Raji (cell line): ENCODE results near the gene XXYLT1.

Experiments used
- POLR2A ChIP-seq: IDR thresholded peaks from 2 replicates; pipeline ENCODE4 v1.6.1; 2011; ENCODE audit warnings: low read depth, low read length, control low read depth; ENCODE audit not compliant: insufficient read depth

Gene XXYLT1

DNA sequence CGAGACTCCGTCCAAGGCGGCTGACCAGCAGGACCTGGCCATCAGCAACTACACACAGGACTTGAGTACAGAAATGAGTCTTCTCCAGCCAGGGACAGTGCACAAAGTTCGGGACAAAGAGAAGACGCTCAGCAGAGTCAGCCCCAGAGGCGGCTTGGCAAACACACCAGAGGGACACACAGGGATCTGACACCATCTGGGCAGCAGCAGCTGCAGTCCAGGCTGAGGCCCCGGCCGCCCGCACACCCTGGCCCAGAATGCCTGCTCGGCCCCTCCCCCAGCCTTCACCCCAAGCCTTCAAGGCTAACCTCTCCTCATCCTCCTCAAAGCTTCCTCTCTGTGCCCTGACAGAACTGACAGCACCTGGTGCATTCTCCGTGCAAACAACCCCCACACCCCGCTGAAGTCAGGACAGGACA lies 61.1 kb downstream of the XXYLT1 start:
- TF ChIP-seq POLR2A: no peak

DNA sequence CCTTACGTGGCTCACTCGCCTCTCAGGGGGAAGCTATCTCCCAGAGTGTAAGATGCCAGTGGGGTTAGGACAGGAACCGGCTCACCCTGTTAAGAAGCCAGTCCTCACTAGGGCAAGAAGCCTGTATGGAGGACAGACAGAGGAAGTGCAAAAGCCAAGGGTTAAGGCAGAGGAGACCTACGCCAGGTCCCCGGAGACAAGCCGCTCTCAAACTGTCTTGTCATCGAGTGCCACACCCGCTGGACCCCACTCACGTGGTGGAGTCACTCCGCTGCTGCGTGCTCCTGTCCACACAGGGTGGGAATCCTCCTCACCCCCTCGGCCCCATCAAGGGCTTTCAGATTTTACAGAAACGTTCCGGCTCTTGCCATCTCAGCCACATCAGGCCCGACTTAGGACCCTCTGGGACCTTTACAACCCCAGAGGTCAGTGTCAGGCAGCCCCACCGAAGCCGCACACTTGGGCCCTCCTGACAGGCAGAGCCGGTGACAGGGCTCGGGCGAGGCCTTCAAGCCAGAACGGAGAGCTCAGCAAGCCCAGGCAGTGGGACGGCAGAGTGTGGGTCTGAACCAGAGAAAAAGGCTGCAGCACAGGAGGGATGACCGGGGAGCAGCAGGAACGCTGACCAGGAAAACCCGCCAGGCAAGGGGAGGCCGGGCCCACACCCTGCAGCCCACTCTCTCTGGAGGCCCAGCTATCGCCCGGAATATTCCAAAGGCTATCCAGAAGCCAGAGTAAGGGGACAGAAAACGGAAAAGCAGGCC lies 61.7 kb downstream of the XXYLT1 start:
- no peak for TF ChIP-seq POLR2A

DNA sequence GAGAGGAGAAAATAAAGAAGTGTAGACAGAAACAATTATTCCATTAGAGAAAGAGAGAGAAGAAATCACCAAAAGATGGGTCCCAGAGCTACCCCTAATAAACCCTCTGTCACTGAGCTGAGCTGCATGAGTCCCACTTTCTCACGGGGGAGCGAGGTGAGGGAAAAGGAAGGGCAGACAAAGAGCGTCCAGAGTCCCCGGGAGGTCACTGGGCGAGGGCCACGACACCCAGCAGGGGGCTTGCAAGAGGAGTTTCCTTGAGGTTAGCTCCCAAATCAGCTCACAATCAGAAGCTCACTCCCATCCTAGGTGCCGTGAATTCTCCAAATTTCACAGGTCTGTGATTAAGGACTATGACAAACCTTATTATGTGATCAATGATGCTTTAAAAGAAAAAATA lies 62.3 kb downstream of the XXYLT1 start:
- no peak for TF ChIP-seq POLR2A

DNA sequence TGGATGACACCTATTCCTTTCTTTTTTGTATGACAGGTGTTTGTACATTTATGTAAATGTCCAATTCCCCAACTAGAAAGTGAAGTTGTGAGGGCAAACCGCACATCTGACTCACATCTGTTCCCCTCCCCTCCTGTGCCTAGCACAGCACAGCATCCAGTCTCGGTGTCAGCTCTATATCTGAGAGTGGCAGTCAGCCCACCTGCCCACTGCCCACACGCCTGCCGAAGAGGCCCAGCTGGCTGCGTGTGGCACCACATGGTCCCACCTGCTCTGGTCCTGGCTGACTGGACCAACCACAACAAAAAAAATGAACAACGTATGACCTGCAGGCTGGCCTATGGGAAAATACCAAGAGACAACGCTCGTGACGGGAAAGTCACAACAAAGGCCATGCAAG lies 62.8 kb downstream of the XXYLT1 start:
- no peak for TF ChIP-seq POLR2A

DNA sequence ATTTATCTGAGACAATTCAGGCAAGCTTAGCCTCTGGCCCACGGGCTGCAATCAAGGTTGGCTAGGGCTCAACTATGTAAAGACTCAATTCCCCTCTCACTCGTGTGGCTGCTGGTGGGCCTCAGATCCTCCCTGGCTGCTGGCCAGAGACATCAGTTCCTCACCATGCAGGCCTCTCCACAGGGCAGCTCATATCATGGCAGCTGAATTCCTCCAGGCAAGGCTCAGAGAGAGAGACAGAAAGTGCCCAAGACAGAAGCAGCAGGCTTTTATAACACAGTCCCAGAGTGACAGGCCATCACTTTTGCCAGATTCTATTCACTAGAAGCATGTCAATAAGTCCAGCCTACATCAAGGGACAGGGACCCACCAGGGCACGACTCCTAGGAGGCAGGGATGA lies 63.2 kb downstream of the XXYLT1 start:
- TF ChIP-seq POLR2A: no peak

DNA sequence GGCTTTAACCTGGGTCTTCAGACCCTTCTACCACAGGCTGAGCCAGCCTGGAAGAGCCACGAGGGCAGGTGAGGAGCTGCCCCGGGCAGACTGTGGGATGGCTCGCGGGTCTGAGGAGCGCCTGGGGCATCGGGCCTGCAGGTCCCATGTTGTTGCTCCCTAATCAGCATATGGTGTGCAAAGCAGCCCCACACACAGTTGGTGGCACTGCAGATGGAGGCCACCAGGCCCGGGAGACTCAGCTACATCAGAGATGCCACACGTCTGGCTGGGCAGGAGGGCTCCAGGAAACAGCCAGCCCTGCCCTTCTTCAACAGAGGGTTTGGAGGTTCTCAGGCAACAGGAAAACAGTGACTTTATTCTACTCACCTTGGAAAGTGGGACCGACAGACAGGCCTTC lies 63.9 kb downstream of the XXYLT1 start:
- TF ChIP-seq POLR2A: no peak

DNA sequence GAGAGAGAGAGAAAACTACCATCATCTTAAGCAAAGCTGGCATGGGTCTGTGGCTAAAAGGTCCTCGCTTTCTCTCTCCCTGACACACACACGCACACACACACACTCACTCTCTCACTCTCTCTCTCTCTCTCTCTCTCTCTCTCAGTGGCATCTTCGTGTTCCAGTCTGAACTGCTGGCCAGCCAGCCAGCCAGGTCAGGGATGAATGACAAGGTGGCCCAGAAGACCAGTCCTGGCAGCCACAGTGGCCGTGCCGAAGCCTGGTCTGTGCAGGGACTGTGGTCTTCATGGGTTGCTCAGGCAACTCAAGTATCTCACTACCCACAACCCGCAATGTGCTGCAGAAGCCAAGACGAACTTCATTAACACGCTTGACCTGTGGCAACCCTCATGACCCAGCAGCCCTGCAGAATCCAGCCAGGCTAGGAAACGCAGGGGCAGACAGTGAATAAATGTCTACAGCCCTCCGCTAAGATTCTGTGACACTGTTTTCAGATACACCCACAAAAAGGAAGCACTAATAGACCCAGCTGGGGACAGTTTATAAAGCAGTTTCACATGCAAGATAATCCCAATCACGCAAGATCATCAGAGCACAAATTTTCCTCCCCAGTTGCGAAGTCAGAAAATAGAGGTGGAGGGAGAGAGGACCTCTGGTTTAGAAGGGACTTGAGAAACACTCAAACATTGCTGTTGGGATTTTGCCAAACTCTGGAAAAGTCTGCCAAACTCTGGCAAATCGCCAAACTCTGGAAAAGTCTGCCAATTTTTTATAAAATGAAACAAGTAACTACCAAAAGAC lies 66.4 kb downstream of the XXYLT1 start:
- TF ChIP-seq POLR2A: no peak

DNA sequence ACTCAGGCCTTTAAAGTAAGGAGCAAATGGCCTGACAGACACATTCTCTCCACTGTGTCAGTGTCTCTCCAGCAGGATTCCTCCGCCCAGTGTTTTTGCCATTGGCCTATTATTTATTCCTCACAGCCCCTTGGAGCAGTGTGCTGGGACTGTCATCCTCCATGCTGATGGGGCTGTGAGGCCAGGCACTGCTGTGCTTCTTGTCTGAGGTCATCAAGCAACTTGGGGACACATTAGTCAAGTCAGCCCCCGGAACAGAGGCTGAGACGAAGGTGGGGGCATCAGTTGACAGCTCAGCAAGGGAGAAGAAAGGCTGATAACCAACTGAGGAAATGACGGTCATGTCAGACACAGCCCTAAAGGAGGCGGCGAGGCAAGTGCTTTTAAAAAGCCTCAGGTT lies 67.4 kb downstream of the XXYLT1 start:
- no peak for TF ChIP-seq POLR2A

DNA sequence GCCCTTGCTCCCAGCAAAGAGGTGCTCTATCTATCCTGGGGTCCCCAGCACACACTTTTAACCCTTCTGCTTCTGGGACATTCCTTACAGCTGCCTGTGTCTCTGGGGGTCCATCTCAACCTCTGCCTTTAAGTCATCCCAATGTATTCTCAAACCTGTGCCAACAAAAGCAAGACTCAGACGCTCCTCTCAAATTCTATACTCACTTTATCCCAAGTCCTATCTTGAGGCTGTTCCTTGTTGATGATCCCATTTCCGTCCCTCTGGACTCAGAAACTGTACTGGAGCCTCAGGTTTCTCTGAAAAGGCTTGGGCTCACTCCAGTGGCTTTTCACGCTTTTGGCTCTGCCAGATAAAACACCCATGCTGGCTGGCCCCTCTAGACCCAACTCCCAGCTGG lies 69.7 kb downstream of the XXYLT1 start:
- no peak for TF ChIP-seq POLR2A

DNA sequence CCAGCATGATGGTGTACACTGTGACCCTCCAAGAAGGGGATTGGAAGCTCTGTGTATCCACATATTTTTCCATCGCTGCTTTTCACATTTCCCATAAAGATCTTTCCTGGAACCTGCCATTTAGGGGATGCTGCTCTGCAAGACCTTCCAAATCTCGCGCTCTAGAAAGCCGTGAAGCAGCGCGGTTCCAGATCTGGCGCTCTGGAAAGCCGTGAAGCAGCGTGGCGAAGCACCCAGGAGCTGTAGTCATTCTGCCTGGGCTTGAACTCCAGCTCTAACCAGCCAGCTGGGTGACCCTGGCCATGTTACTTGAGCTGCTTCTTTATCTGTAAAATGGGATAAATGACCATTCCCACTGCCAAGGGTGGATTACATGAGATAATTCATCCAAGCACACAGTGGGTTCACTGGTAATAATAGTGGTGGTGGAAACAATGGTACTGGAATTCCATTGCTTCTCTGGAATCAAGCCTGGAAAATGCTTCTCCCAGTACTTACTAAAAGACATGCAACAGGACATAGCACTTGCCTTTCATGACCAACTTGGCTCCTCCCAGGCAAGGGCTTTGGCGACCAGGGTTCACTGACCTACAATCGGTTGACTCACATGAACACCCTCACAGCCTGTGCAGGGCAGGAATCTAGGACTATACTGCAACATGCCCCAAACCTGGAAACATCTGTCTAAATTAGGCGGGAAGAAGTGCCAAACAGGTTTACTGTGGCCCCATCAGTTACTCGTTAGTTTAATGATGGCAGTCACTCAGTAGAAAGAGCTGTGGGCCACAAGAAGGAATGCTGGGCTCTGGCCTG lies 70.7 kb downstream of the XXYLT1 start:
- TF ChIP-seq POLR2A: no peak

DNA sequence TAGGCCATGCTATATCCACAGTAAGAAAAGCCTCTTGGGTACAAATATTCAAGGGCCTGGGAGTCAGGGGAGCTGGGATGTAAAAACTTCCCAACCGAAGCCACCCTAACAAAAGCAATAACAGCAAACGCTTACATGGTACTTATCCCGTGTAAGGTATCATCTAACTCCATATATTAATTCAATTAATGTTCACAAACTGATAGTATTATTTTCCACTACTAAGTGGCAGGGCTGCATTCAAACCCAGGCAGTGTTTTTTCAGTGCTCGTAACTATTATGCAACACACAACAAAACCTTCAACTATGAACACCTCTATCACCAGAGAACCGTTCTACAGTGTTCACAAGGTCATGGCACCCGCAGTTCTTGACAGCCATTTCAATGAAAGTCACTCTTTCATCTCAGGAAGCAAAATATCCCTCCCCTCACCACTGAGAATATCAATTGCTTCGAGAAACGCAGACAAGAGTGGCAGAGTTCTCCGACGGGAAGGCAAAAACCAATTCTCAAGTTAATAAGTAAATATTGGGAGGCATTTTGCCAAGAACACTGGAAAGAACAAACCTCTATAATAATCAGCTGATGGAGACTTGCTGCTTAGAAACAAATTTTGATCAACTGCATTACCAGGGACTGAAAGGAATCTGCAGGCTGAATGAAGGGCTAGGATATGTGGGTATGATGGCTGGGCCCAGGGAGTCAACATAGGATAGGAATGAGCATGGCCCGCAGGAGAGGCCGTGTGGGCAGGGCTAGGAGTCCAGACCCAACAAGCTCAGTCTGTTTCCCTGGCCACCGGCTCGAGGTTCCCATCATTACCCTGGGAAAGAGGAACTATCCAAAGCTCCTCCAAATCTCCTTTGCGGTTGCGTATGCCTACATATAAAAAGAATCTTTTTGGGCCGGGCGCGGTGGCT lies 72.3 kb downstream of the XXYLT1 start:
- TF ChIP-seq POLR2A: no peak

DNA sequence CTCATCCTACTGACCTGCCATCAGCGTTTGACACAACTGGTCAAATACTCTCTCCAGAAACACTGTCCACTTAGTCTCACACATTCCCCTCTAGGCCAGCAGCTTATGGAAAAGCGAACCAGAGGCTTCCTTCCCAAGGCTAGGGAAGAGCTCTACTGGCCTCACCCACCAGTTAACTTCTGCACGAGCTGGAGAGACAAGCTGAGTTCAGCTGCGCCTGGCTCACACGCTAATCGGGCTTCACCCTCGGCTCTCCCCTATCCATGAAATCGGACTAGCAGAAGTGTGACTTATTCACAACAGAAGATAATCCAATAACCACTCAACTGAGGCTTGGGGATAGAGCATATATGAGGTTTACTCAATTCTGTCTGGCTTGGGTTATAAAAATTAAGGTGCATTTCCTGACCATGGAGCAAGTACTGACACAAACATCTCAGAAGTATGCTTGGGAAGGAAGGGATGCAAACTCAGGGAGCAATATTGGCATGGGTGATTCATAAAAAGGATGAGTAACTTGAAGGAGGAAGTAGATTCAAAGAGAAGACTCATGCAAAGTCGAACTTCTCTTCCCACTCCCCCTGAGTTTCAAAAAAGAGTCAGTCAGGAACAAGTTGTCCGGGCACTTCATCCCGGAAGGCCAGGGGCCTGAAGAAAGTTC lies 73.1 kb downstream of the XXYLT1 start:
- no peak for TF ChIP-seq POLR2A

DNA sequence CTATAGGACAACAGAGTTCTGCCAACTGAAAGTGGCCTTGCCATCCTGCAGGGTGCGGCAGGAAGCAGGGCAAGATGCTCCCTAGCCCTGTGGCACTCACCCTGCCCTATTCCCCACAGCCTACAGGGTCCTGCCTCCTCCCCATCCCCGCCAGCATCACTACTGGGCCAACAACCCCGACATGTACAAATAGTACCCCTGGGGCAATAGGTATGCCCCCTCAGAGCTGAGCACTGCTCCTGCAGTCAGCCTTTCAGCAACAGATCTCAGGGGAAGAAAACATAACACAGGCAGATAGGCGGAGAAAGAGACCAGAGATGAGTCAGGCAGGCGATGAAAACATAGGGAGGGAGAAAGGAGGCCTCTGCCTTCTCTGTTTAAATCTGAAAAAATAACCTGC lies 74.7 kb downstream of the XXYLT1 start:
- no peak for TF ChIP-seq POLR2A

DNA sequence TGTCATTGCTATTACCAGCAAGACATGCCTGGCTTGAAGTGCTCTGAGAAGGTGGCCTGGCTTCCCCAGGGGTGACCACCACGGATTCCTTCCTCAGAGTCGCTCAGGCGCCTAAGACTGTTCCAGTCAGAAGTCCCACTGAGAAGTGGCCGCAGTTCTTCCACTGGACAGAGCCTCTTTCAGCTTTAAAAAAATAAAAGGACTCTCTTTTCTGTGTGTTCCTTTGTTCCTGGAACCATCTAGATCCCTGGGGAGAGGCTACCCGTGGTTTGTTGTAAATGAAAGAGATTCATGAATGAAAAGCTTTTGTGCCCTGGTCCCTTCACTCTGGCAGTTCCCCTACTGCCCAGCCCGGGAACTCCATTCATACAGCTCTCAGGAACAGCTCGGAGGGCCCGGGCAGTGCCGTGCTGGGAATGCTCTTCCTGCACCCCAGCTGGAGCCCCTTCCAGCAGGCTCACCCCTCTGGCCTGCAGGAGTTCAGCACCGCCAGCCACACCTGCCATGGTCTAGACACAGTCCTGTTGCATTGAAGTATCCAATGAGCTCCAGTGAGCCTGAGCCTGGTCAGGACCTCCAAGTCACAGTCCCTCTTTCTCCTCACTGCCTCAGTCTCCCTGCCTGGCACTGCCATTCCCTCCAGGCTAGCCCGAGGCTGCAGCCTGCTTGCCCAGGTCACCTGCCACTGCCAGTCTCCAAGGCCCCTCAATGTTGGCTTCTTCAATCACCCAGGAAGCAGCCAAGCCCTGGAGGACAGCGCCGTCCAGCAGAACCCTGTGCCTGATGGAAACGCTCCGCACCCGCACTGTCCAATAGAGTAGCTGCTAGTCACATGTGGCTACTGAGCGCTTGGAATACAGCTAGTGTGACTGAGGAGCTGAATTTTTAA lies 75.4 kb downstream of the XXYLT1 start:
- no peak for TF ChIP-seq POLR2A
